Kasumi-1 (cell line): ENCODE measurements around the gene RNF141.

Experiments used
- DNase-seq, 2 experiments: peaks; one replicate each; lab custom pipeline; 2025; lab: John Stamatoyannopoulos, UW

Gene RNF141

GRCh38 chr11:10481560-10482349 is 59.2 kb downstream of the RNF141 start:
- no peak for DNase-seq

- no peak for DNase-seq
These were observed 60.2 kb downstream of the RNF141 start for GRCh38 chr11:10480760-10481159.

- no peak for DNase-seq
These were observed 61.0 kb downstream of the RNF141 start for GRCh38 chr11:10480026-10480425.

DNA sequence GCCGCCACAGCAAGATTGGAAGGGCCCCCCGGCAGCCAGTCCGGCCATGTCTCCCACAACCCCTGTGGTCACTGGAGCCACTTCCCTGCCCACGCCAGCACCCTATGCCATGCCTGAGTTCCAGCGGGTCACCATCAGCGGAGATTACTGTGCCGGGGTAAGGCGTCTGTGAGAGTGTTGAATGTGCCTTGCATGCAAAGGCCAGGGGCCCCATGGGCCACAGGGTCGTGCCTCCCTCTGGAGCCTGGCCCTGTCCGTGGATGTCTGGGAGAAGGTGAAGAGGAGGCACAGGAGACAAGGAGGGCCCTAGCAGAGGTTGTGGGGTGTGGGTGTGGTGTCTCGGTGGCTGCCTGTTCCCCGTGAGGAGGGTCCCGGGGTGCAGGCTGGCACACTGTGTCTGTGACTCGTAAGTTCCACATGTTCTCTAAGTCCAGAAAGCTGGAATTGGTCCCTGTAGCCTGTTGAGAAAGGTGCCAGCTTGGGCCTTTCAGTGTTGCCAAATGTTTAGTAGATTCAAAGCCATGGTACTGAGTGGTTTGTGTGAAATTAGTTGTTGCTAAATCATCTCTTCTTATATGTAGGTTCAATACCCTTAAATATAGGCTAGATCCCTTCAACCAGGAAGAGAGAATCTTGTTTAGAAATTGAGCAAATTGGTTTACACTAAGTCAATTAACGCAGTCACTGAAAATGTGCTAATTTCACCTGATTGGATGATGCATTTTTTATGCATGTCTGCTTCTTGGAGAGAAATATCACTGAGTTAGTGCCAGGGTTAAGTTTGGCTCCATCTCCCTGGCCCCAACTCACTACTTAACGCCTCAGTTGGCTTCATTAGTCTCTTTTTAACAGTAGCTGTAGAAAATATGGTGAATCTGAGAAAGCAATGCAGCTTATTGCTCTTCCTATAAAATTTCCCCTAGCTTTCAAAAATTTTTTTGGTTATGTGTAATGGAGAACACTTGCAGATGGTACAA is 62.1 kb downstream of the RNF141 start:
- no peak for DNase-seq

DNA sequence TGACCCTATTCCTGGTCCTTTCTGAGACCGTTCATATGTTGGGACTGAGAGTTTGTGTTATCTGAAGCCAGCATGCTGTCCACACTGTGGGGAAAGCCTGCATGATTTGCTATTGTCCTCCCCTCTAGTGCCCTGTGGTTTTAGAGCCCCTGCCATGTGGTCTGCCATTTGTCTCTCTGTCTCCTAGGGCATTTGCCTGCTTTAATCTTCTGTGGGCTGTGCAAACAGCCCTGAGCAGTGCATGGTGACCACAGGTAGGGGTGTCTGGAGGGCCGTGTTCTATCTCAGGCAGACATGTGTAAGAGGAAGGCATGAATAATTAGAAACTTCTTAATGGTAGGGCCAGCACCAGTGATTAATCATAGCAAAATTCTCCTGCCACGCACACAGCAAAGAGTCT is 62.9 kb downstream of the RNF141 start:
- no peak for DNase-seq

GRCh38 chr11:10477690-10478046 is 63.3 kb downstream of the RNF141 start:
- DNase-seq = no peak

- DNase-seq = no peak
These were observed 63.9 kb downstream of the RNF141 start for GRCh38 chr11:10476927-10477689.

DNA sequence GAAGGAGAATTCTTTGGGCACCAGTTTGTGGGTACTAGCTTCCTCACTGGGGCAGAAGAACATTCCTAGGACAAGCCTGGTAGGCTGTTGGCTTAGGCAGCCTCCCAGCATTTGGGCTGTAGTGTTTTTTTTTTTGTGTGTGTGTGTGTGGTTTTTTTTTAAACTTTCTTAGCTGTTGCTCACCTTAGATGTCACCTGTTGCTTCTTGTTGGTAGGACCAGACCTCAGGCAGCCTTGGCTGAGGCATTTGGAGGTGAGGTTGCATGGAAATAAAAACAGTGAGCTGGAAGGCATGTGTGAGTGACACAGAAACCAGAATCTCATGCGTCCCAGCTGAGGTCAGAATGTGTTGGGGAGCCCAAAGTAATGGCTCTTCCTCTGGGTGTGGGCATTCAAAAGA is 64.6 kb downstream of the RNF141 start:
- DNase-seq = no peak

DNA sequence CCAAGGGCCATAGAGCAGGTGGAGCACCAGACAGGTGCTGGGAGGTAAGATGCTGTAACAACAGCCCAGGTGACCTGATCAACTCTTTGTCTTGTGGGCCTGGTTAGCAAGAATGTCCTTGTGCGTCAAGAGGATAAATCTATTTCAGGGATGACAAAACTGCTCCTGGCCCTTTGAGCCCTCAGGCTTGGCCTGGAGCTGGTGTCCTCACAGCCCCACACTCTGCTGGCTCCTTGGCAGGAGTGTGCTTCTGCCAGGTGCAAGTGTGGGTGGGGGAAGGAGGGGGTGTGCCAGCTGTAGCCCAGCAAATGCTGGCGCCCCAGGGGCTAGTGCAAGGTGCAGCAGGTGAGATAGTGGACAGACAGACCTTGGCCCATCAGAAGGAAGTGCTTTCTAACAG is 66.4 kb downstream of the RNF141 start:
- DNase-seq = no peak

DNA sequence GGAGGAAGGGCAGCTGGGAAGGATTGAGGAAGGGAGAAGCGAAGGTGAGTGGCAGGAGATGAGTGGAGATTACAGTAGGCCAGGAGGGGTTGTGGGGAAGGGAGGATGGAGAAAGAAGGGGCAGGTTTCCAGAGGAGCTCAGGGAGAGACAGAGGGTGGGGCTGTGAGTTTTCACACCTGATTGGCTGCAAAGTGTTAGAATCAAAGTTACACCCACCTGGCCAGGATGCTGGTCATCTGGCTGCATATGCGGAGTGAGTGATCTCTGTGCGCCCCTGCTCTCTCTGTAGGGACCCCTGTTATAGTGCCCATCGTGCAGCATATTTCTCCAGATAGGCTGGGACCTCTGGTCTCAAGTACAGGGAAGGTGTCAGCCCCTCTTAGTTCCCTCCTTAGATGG is 67.6 kb downstream of the RNF141 start:
- no peak for DNase-seq

DNA sequence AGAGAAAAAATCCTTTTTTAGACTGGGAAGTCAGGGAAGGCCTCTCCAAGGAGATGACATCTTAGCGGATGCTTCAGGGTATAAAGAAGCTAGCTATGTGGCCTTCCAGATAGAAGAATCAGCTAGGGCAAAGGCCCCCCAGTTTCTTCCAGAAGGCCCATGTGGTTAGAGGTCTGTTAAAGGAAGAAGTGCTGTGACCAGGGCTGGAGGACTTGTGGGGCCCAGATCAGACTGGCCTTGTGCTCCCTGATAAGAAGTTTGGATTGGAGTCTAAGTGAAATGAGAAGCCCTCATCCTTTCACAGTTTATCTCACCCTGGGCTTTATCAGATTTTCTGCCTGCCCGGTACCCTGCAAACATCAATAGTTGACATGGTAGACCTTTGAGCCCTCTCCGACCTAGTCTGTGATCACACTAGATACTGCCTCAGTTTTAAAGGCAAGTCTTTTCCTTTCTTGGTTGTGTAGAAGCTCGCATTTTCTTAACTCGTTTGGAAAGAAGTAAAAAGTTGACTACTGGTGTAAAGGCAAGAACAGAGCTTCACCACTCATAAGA is 78.2 kb downstream of the RNF141 start:
- DNase-seq = no peak
